ENCODE data around the gene FLRT2. TPM values are rescaled to one million over a fixed set of nuclear protein-coding genes. Genes with fewer than 3 reads are reported as not detected.

Gene FLRT2
- total RNA-seq, 1 experiment from 2014 or later, result 13.2 TPM

GRCh38 chr14:85625925-85626585, 96.1 kb downstream of the FLRT2 start (continued):
- TF ChIP-seq, protein P1, sequence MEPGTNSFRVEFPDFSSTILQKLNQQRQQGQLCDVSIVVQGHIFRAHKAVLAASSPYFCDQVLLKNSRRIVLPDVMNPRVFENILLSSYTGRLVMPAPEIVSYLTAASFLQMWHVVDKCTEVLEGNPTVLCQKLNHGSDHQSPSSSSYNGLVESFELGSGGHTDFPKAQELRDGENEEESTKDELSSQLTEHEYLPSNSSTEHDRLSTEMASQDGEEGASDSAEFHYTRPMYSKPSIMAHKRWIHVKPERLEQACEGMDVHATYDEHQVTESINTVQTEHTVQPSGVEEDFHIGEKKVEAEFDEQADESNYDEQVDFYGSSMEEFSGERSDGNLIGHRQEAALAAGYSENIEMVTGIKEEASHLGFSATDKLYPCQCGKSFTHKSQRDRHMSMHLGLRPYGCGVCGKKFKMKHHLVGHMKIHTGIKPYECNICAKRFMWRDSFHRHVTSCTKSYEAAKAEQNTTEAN (CRISPR knock-in tag; IDR thresholded peaks at IDR 0.05), result no peak
- TF ChIP-seq JUN (CRISPR knock-in tag; IDR thresholded peaks at IDR 0.05) (no peak), NR2C2 (CRISPR knock-in tag; IDR thresholded peaks at IDR 0.05) (no peak), MYBL2 (CRISPR knock-in tag; IDR thresholded peaks at IDR 0.05) (no peak), RORB (CRISPR knock-in tag; IDR thresholded peaks at IDR 0.05) (no peak)

DNA sequence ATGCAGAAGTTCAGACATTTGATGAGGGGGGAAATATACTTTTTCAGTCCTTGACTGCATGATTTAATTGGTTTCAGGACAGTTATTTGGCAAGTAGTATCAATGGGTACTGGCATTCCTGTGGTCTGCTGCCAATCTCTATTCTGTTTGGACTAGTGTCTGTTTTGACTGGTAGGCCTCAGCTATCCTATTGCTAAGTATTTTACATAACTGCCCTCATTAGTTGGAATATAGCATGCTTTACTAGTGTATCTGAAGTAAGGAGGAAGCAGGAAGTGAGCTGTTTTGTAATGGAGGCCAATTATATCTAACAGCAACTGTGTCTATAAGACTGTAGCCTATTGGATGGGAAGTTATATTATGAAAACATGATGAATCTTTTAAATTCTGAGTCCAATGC, 104.3 kb downstream of the FLRT2 start:
- H3K27ac Mint-ChIP-seq, result no peak overlapping the region
- H3K9me3 Mint-ChIP-seq, result no peaks in the 10 kb centered on the region
- no peaks in the 10 kb centered on the region for H3K4me1 Mint-ChIP-seq
- TF ChIP-seq, protein P2, sequence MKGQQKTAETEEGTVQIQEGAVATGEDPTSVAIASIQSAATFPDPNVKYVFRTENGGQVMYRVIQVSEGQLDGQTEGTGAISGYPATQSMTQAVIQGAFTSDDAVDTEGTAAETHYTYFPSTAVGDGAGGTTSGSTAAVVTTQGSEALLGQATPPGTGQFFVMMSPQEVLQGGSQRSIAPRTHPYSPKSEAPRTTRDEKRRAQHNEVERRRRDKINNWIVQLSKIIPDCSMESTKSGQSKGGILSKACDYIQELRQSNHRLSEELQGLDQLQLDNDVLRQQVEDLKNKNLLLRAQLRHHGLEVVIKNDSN (CRISPR knock-in tag; IDR thresholded peaks at IDR 0.05), result no peak
- no peak for TF ChIP-seq ZMAT4 (CRISPR knock-in tag; IDR thresholded peaks at IDR 0.05)
- TF ChIP-seq, protein P3, sequence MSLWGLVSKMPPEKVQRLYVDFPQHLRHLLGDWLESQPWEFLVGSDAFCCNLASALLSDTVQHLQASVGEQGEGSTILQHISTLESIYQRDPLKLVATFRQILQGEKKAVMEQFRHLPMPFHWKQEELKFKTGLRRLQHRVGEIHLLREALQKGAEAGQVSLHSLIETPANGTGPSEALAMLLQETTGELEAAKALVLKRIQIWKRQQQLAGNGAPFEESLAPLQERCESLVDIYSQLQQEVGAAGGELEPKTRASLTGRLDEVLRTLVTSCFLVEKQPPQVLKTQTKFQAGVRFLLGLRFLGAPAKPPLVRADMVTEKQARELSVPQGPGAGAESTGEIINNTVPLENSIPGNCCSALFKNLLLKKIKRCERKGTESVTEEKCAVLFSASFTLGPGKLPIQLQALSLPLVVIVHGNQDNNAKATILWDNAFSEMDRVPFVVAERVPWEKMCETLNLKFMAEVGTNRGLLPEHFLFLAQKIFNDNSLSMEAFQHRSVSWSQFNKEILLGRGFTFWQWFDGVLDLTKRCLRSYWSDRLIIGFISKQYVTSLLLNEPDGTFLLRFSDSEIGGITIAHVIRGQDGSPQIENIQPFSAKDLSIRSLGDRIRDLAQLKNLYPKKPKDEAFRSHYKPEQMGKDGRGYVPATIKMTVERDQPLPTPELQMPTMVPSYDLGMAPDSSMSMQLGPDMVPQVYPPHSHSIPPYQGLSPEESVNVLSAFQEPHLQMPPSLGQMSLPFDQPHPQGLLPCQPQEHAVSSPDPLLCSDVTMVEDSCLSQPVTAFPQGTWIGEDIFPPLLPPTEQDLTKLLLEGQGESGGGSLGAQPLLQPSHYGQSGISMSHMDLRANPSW (CRISPR knock-in tag; conservative IDR thresholded peaks at IDR 0.05; ENCODE audit: low read depth), result no peak
- TF ChIP-seq FOXJ3 (CRISPR knock-in tag; IDR thresholded peaks at IDR 0.05; ENCODE audit: borderline replicate concordance), result no peak
- no peaks in the 10 kb centered on the region for H3K36me3 Mint-ChIP-seq
- POLR2A ChIA-PET, result interaction anchor here (0.7 kb wide), 2 partner anchors 452 to 910 kb away, joined by 3 to 5 read pairs; no protein-coding TSS in a partner anchor
- ATAC-seq (no peak), DNase-seq (ENCODE audit: low spot score) (no peak)
- H3K27me3 Mint-ChIP-seq (ENCODE audit: low read depth), result no peaks in the 10 kb centered on the region
- no peak overlapping the region for H3K4me3 Mint-ChIP-seq
- CTCF ChIA-PET, result no interaction called here

- ATAC-seq (no peak), DNase-seq (ENCODE audit: low spot score) (no peak)
- no peaks in the 10 kb centered on the region for H3K4me1 Mint-ChIP-seq
- no peaks in the 10 kb centered on the region for H3K36me3 Mint-ChIP-seq
- no peaks in the 10 kb centered on the region for H3K9me3 Mint-ChIP-seq
- H3K27ac Mint-ChIP-seq, result no peak overlapping the region
- TF ChIP-seq ZNF671 (CRISPR knock-in tag; IDR thresholded peaks at IDR 0.05), result no peak
- POLR2A ChIA-PET, result no interaction called here
- no peak overlapping the region for H3K4me3 Mint-ChIP-seq
- CTCF ChIA-PET, result no interaction called here
- no peaks in the 10 kb centered on the region; the same call in 1 of the 2 replicates for H3K27me3 Mint-ChIP-seq (ENCODE audit: low read depth)
Measured at GRCh38 chr14:85644211-85644610, 114.3 kb downstream of the FLRT2 start.

- Mint-ChIP-seq H3K36me3 (no peaks in the 10 kb centered on the region), H3K4me1 (no peaks in the 10 kb centered on the region), H3K27ac (no peak overlapping the region), H3K4me3 (no peak overlapping the region), H3K9me3 (no peaks in the 10 kb centered on the region), H3K27me3 (ENCODE audit: low read depth) (no peaks in the 10 kb centered on the region)
- POLR2A ChIA-PET, result no interaction called here
- no peak for DNase-seq (ENCODE audit: low spot score)
- ATAC-seq, result no peak
- CTCF ChIA-PET, result no interaction called here
- TF ChIP-seq ZNF396 (CRISPR knock-in tag; IDR thresholded peaks at IDR 0.05; ENCODE audit: borderline replicate concordance) (no peak), KAT7 (CRISPR knock-in tag; IDR thresholded peaks at IDR 0.05; ENCODE audit: borderline replicate concordance) (no peak), SOX15 (CRISPR knock-in tag; IDR thresholded peaks at IDR 0.05) (no peak), NFATC4 (CRISPR knock-in tag; IDR thresholded peaks at IDR 0.05) (no peak), ELF4 (CRISPR knock-in tag; IDR thresholded peaks at IDR 0.05; ENCODE audit: low read depth) (no peak), AR (CRISPR knock-in tag; IDR thresholded peaks at IDR 0.05) (no peak)
- TF ChIP-seq, protein P4, sequence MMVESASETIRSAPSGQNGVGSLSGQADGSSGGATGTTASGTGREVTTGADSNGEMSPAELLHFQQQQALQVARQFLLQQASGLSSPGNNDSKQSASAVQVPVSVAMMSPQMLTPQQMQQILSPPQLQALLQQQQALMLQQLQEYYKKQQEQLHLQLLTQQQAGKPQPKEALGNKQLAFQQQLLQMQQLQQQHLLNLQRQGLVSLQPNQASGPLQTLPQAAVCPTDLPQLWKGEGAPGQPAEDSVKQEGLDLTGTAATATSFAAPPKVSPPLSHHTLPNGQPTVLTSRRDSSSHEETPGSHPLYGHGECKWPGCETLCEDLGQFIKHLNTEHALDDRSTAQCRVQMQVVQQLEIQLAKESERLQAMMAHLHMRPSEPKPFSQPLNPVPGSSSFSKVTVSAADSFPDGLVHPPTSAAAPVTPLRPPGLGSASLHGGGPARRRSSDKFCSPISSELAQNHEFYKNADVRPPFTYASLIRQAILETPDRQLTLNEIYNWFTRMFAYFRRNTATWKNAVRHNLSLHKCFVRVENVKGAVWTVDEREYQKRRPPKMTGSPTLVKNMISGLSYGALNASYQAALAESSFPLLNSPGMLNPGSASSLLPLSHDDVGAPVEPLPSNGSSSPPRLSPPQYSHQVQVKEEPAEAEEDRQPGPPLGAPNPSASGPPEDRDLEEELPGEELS (CRISPR knock-in tag; IDR thresholded peaks at IDR 0.05), result no peak
- TF ChIP-seq, protein P3 (CRISPR knock-in tag; conservative IDR thresholded peaks at IDR 0.05; ENCODE audit: low read depth), result no peak
Measured at GRCh38 chr14:85653029-85653428, 123.1 kb downstream of the FLRT2 start.
